ENCODE measurements around the gene CERK.
A peak's percentile ranks its signal among the peaks of the same experiment; 100 is the strongest.

GRCh38 chr22:46754110-46754799 lies 16.2 kb upstream of the CERK start:
- no peak for TF ChIP-seq CTCF (IDR thresholded peaks at IDR 0.05 in 8 of 11, conservative IDR thresholded peaks at IDR 0.05 in 3 of 11)
- TF ChIP-seq POLR2AphosphoS5 (IDR thresholded peaks at IDR 0.05): peak; percentile 86 to 91 (median 89)

Data from spleen (tissue), 7 donors.